ENCODE results near the gene STRAP. TPM values are rescaled to one million over a fixed set of nuclear protein-coding genes. Genes with fewer than 3 reads are reported as not detected.

The STRAP gene
- total and polyA plus RNA-seq, 8 donors, result 84.2 to 147 (median 133) TPM

DNA sequence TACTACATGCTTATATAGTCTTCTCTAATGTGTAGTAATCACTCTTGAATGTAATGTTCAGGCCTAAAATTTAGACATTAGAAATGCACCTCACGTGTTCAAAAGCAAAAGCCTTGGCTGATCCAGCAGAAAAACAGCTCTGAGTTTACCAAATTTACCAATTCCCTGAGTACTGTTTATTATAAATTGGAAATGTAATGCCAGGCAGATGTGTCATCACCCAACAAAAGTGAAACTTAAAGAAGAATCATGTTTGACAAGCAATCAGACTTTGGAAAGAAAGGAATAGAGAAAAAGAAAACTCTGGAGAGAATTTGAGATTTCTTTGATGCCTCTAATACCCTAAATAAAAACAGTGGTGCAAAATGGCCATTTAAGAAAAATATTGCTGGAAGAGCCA, 26.5 kb upstream of the STRAP start:
- H3K36me3 ChIP-seq, result no peaks in the 10 kb centered on the region
- no peaks in the 10 kb centered on the region for H3K4me1 ChIP-seq
- ATAC-seq, result no peak

DNA sequence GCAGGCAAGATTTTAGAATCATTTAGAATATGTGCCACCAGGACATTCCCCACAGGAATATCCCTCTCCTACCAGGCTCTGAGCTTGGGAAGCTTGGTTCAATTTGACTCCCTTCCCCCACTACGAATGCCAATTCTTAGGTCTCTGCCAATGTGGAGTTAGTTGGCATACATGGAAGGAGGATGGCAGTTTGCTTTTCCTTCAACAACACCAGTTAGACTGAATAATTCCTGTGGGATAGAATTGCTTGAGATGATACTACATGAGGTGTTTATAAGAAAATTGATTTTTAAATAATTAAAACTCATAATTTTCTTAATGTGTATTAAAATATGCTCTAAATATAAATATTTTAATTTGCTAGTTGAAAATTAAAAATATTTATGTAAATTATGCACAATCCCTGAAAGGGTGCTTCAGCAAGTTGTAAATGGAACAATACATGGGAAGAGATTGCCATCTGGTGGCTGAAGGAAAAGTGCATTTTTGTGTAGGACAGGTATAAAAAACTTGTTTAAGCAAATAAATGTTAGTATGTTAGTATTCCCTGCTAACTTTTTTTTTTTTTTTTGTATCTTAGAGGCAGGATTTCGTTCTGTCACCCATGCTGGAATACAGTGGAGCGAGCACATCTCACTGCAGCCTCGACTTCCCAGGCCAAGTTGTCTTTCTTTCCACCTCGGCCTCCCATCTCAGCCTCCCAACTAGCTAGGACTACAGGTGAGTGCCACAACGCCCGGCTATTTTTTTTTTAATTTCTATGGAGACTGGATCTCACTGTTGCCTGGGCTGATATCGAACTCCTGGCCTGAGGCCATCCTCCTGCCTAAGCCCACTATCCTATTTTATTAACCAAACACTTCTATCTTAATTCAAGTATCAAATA, 25.8 kb upstream of the STRAP start:
- TF ChIP-seq, protein P1, sequence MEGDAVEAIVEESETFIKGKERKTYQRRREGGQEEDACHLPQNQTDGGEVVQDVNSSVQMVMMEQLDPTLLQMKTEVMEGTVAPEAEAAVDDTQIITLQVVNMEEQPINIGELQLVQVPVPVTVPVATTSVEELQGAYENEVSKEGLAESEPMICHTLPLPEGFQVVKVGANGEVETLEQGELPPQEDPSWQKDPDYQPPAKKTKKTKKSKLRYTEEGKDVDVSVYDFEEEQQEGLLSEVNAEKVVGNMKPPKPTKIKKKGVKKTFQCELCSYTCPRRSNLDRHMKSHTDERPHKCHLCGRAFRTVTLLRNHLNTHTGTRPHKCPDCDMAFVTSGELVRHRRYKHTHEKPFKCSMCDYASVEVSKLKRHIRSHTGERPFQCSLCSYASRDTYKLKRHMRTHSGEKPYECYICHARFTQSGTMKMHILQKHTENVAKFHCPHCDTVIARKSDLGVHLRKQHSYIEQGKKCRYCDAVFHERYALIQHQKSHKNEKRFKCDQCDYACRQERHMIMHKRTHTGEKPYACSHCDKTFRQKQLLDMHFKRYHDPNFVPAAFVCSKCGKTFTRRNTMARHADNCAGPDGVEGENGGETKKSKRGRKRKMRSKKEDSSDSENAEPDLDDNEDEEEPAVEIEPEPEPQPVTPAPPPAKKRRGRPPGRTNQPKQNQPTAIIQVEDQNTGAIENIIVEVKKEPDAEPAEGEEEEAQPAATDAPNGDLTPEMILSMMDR (IDR thresholded peaks at IDR 0.05), result peak; percentile 61 to 74
- Histone ChIP-seq H3K4me3 (no peak overlapping the region), H3K27me3 (no peaks in the 10 kb centered on the region), H3K4me1 (no peaks in the 10 kb centered on the region), H3K27ac (no peak overlapping the region), H3K36me3 (no peaks in the 10 kb centered on the region), H3K9me3 (no peaks in the 10 kb centered on the region)
- ATAC-seq (peak; percentile 85), DNase-seq (peak in 3 of 4 donors; percentile 5 to 69 (median 53))
- intact Hi-C loops (cut with DNase I), result loop anchor here (2.0 to 10.0 kb wide), 3 partner anchors 262 to 572 kb away; no protein-coding TSS in a partner anchor

More for the DNA sequence above, 26.5 kb upstream of the STRAP start:
- TF ChIP-seq, protein P1 (IDR thresholded peaks at IDR 0.05), result no peak
- Histone ChIP-seq H3K27ac (no peak overlapping the region), H3K27me3 (no peaks in the 10 kb centered on the region), H3K4me3 (no peak overlapping the region), H3K9me3 (no peaks in the 10 kb centered on the region)
- DNase-seq, result no peak
- intact Hi-C loops (cut with DNase I), result loop anchor here (2.0 to 10.0 kb wide), 3 partner anchors 261 to 571 kb away; no protein-coding TSS in a partner anchor

DNA sequence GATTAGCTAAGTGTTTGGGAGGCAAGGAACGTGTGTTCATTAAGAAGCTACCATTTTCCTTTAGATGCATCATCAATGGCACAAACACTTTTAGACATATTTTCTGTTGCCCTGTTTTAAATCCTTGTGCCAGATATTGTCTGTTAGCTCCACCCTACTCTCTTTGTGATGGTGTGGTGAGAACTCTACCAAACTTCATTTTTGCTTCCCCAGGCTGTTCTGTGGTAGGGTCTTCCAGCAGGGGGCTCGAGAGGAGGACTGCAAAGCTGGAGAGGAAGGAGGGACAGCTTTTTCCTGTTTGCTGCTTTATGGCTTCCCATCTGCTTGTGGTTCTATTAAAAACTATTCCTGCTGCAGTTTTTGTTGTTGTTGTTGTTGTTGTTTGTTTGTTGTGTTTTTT, 23.8 kb upstream of the STRAP start:
- Histone ChIP-seq H3K27ac (no peak overlapping the region), H3K27me3 (no peaks in the 10 kb centered on the region)
- DNase-seq, result no peak

DNA sequence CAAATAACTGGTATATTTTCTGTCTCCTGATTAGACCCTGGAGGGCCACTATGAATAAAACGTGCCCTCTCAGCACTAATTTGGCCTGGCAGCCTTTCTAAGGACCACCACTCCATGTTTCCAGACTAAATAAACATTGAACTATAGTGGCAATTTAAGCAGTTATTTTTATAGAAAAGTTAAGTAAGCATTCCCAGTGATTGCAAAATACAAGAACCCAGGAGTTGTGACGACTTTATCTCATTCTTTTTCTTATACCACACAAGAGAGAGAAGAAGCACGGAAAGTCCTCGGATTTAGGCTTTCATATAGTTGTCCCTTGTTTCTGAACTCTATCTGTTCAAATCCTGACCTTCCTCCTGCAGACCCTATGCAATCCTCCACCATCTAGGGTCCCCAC, 23.1 kb upstream of the STRAP start:
- Histone ChIP-seq H3K9me3 (no peaks in the 10 kb centered on the region), H3K27ac (no peak overlapping the region), H3K4me1 (peaks cover 0 to 6% of the 10 kb centered on the region in 2 donors), H3K36me3 (no peaks in the 10 kb centered on the region), H3K27me3 (no peaks in the 10 kb centered on the region), H3K4me3 (no peak overlapping the region)
- TF ChIP-seq, protein P1 (IDR thresholded peaks at IDR 0.05), result no peak
- DNase-seq (peak in 1 of 4 donors; percentile 32), ATAC-seq (no peak)
- intact Hi-C loops (cut with DNase I), result loop anchor here (10.0 kb wide), 2 partner anchors 264 to 574 kb away; no protein-coding TSS in a partner anchor

More for the DNA sequence above, 23.8 kb upstream of the STRAP start:
- no peaks in the 10 kb centered on the region for H3K36me3 ChIP-seq
- ATAC-seq, result no peak
- no peak overlapping the region for H3K4me3 ChIP-seq
- TF ChIP-seq, protein P1 (IDR thresholded peaks at IDR 0.05), result no peak
- intact Hi-C loops (cut with DNase I), result loop anchor here (10.0 kb wide), 2 partner anchors 264 to 574 kb away; no protein-coding TSS in a partner anchor
- H3K4me1 ChIP-seq, result no peaks in the 10 kb centered on the region
- H3K9me3 ChIP-seq, result no peaks in the 10 kb centered on the region

DNA sequence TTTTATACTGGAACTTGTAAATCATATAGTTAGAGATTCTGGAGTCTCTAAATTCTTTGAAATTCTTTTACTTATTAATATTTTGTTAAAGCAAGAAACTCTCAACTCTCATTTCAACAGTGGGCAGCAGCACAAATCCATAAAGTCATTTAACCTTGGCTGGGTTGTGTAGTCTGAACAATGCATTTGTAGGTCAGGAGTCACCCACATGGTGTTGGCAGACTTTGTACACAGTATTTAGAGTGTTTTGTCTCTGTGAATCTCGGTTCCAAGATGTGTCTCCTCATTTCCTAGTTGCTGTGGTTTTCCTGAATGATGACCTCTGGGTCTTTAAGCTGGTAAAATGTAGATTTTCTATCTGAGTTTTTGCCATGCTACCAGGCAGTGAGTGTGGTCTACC, 20.8 kb upstream of the STRAP start:
- intact Hi-C loops (cut with DNase I), result no loop called here
- Histone ChIP-seq H3K27ac (no peak overlapping the region), H3K9me3 (no peaks in the 10 kb centered on the region), H3K36me3 (no peaks in the 10 kb centered on the region), H3K27me3 (no peaks in the 10 kb centered on the region), H3K4me3 (no peak overlapping the region), H3K4me1 (peaks cover 0 to 8% of the 10 kb centered on the region in 2 donors)
- no peak for DNase-seq
- ATAC-seq, result no peak
- TF ChIP-seq, protein P1 (IDR thresholded peaks at IDR 0.05), result no peak

Measured in left lung (tissue), 10 donors.